GM21529 (cell line): ENCODE data around the gene ACADL.
A peak's percentile ranks its signal among the peaks of the same experiment; 100 is the strongest.

Source experiments
- ATAC-seq: cut with Tn5 transposase; IDR thresholded peaks from one replicate; pipeline ENCODE4 v1.9.1; 2021; ENCODE audit not compliant: unreplicated experiment

ACADL gene

GRCh38 chr2:210170446-210171303 lies 54.6 kb downstream of the ACADL start:
- peak; percentile 66 for ATAC-seq

GRCh38 chr2:210170196-210170445 lies 55.1 kb downstream of the ACADL start:
- ATAC-seq = no peak

DNA sequence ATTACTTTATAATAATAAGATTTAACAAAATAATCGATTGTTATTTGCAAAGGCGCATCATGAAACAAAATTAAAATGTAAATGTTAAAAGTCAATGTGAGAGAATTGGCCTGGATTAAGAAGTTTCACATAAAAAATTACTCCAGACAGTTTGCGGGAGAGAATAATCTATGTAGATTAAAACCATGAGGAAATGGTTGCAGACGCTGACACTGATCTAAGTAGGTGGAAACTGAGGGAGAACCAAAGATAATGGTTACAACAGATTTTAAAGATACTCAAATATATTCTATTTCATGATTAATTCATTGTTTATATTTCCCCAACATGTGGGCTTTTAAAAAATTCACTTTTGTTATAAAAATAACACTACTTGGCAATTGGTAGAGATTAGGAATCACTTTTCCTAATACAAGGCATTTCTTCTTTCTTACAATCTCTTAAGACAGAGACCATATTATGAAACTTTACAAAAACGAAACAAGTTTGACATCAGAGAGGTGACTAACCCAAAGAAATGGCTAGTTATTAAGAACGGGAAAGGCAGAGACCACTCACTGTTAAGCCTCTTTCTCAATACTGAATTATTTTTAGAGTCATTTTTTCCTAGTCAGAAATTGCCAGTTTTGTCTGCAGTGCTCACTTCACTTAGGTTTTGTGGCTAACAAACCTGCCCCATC lies 55.6 kb downstream of the ACADL start:
- ATAC-seq = peak; percentile 33

- ATAC-seq = no peak
Observed at GRCh38 chr2:210167227-210167626, 58.0 kb downstream of the ACADL start.

GRCh38 chr2:210162466-210163124 lies 62.7 kb downstream of the ACADL start:
- ATAC-seq = no peak

DNA sequence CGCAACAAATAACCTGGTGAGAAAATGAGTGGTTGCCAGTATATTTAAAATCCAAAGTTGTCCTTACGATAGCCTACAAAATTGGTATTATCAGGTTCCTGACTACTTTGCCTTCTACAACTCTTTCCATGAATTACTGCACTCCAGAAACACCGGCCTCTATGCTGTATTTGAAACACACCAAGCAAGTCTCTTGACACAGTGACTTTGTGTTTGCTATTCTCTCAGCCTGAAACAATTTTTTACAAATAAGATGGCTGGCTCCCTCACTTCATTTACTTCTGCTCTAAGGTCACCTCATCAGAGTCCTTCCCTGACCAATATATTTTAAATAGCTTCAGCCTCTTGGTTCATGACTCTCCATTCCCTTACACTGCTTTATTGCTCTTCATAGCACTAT lies 66.2 kb downstream of the ACADL start:
- ATAC-seq = no peak

DNA sequence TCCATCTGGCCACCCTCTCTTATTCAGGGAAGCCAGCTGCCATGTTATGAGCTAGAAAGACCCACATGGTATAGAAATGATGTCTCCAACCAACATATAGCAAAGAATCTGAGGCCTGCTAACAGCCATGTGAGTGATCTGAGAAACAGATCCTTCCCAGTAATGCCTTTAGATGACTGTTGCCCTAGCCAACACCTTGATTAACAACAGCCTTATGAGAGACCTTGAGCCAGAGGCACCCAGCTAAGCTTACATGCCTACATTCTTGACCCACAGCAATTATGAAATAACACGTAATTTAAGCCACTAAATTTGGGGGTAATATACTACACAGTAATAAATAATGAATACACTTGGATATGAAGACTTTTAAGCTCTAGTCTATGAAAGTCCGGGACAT lies 67.0 kb downstream of the ACADL start:
- no peak for ATAC-seq

- no peak for ATAC-seq
Observed at GRCh38 chr2:210157526-210157925, 67.7 kb downstream of the ACADL start.

GRCh38 chr2:210147614-210148013 lies 77.6 kb downstream of the ACADL start:
- ATAC-seq = no peak
